GM10248 (cell line): ENCODE measurements around the gene USP34.

Experiments used
- CTCF ChIA-PET: fragments of 300-600 bp; sonication (Branson Sonifier 250); formaldehyde crosslinking; extraction: SDS; loops from one replicate; lab custom pipeline; 2021; ENCODE audit warnings: antibody characterized with exemption; lab: Yijun Ruan, JAX
- POLR2A ChIA-PET: fragments of 350-650 bp; sonication (Branson Sonifier 250); formaldehyde crosslinking; extraction: SDS; loops from one replicate; lab custom pipeline; 2020; ENCODE audit warnings: antibody characterized with exemption; lab: Yijun Ruan, JAX
- DNase-seq: peaks from one replicate; pipeline ENCODE4 v3.0.0; 2012; ENCODE audit errors: extremely low spot score
- TF ChIP-seq, protein P1 (sequence below): IDR thresholded peaks from 2 replicates; pipeline ENCODE4 v1.5.1; 2012; ENCODE audit warnings: mild to moderate bottlenecking, low read depth; ENCODE audit errors: extremely low read depth, missing control alignments, control extremely low read depth

Gene USP34

DNA sequence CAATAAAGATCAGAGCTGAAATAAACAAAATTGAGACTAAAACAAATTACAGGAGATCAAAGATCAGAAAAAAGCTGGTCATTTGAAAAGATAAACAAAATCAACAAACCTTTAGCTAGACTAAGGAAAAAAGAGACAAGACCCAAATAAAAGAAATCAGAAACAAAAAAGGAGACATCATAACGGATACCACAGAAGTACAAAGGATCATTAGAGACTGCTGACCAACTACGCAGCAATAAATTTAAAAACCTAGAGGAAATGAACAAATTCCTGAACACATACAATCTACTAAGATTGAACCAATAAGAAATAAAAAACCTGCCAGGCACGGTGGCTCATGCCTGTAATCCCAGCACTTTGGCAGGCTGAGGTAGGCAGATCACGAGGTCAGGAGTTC, 33.7 kb downstream of the USP34 start:
- ChIA-PET POLR2A (no interaction called here), CTCF (interaction anchor here (1.6 to 4.0 kb wide), 4 partner anchors 11 to 18 kb away, joined by 5 to 36 read pairs (median 8); no protein-coding TSS in a partner anchor)
- TF ChIP-seq, protein P1, sequence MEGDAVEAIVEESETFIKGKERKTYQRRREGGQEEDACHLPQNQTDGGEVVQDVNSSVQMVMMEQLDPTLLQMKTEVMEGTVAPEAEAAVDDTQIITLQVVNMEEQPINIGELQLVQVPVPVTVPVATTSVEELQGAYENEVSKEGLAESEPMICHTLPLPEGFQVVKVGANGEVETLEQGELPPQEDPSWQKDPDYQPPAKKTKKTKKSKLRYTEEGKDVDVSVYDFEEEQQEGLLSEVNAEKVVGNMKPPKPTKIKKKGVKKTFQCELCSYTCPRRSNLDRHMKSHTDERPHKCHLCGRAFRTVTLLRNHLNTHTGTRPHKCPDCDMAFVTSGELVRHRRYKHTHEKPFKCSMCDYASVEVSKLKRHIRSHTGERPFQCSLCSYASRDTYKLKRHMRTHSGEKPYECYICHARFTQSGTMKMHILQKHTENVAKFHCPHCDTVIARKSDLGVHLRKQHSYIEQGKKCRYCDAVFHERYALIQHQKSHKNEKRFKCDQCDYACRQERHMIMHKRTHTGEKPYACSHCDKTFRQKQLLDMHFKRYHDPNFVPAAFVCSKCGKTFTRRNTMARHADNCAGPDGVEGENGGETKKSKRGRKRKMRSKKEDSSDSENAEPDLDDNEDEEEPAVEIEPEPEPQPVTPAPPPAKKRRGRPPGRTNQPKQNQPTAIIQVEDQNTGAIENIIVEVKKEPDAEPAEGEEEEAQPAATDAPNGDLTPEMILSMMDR, result no peak
- no peak for DNase-seq

GRCh38 chr2:61436092-61436491, 34.8 kb downstream of the USP34 start:
- POLR2A ChIA-PET, result no interaction called here

GRCh38 chr2:61435291-61435690, 35.6 kb downstream of the USP34 start:
- ChIA-PET POLR2A (interaction anchor here (0.6 kb wide), 1 partner anchor 24 kb away, joined by 7 read pairs; no protein-coding TSS in a partner anchor), CTCF (interaction anchor here (1.0 to 4.0 kb wide), 3 partner anchors 9 to 37 kb away, joined by 3 to 36 read pairs (median 4); no protein-coding TSS in a partner anchor)
- TF ChIP-seq, protein P1, result no peak
- no peak for DNase-seq

More at GRCh38 chr2:61436092-61436491, 34.8 kb downstream of the USP34 start:
- CTCF ChIA-PET, result interaction anchor here (1.3 to 4.0 kb wide), 4 partner anchors 10 to 38 kb away, joined by 3 to 36 read pairs (median 6); no protein-coding TSS in a partner anchor
- no peak for DNase-seq
- TF ChIP-seq, protein P1, result no peak

DNA sequence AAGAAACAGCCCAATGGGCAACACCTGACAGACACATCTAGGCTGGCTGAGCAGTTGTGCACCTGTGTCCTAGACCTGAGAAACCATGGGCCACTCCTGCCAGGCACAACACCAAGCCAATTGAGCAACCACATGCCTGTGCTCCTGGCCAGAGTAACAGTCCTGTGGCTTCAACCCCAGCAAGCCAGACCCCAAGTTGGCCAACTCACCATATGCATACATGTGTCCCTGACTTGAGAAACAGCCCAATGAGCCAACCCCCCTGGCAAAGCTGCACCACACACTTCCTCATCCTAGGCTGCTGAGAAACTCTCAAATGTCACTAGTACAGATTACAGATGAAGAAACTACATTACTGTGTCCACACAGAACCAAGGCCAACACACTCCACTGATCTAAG, 36.6 kb downstream of the USP34 start:
- DNase-seq, result no peak
- CTCF ChIA-PET, result interaction anchor here (1.0 to 4.0 kb wide), 4 partner anchors 8 to 12 kb away, joined by 3 to 36 read pairs (median 4); no protein-coding TSS in a partner anchor
- POLR2A ChIA-PET, result interaction anchor here (0.6 kb wide), 1 partner anchor 46 kb away, joined by 3 read pairs; no protein-coding TSS in a partner anchor
- TF ChIP-seq, protein P1, result no peak

DNA sequence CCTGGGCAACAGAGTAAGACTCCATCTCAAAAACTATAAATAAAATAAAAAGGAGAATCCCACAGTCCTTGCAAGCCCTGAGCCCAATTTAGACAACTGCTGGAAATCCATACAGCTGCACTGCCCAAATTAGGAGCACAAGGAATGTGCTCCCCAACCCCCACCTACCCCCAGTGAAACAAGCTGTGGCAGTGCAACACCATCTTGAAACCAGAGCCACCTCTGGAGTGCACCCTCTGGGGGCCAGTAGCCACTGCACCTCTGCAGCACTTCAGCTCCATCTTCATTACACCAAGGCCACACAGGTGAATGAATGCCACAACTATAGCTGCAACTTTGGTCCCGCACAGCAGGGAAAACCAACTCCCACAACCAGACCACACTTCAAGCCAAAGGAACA, 37.3 kb downstream of the USP34 start:
- no peak for DNase-seq
- ChIA-PET POLR2A (interaction anchor here (0.6 kb wide), 1 partner anchor 46 kb away, joined by 3 read pairs; no protein-coding TSS in a partner anchor), CTCF (interaction anchor here (0.9 to 1.7 kb wide), 4 partner anchors 9 to 28 kb away, joined by 3 read pairs; no protein-coding TSS in a partner anchor)
- TF ChIP-seq, protein P1, result no peak

DNA sequence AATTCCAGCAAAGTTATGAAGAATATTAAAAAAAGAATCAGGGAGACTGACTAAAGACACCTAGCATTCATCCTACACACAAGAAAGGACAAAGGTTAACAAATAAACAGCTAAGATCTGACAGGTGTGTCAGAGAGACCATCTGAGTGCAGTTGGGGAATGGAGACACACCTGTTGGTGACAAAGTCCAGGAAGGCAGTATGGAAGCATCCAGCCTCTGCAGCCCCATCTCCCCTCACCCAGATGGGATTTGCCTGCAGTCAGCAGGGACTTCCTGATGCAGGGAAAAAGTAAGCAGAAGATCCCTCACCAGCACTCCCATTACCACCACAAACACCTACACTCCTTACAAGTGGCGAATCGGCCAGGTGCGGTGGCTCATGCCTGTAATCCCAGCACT, 37.9 kb downstream of the USP34 start:
- TF ChIP-seq, protein P1, result no peak
- CTCF ChIA-PET, result interaction anchor here (0.8 to 1.7 kb wide), 6 partner anchors 10 to 29 kb away, joined by 3 to 4 read pairs (median 3); no protein-coding TSS in a partner anchor
- no peak for DNase-seq
- POLR2A ChIA-PET, result interaction anchor here (1.0 kb wide), 1 partner anchor 8 kb away, joined by 3 read pairs; no protein-coding TSS in a partner anchor
